Osteoblast (primary cell): ENCODE data around the gene E2F4. TPM values are rescaled to one million over a fixed set of nuclear protein-coding genes. Genes with fewer than 3 reads are reported as not detected.
A peak's percentile ranks its signal among the peaks of the same experiment; 100 is the strongest.

Experiments
- DNase-seq: peaks from one replicate; pipeline ENCODE4 v3.0.0; 2011; ENCODE audit warnings: low spot score, mixed read lengths; ENCODE audit not compliant: insufficient read length; ENCODE audit errors: missing footprints
- H2AFZ ChIP-seq: 2 replicates; pipeline ENCODE4 v1.6.0; 2011; ENCODE audit warnings: mild to moderate bottlenecking, low read length
- H3K27ac ChIP-seq: 2 replicates; pipeline ENCODE4 v1.5.1; 2011; ENCODE audit warnings: mild to moderate bottlenecking, low read depth, low read length, moderate library complexity
- H3K27me3 ChIP-seq: 2 replicates; pipeline ENCODE4 v1.6.0; 2012; ENCODE audit warnings: mild to moderate bottlenecking, control low read depth, inconsistent platforms, low read length, moderate library complexity; ENCODE audit not compliant: insufficient read depth
- H3K36me3 ChIP-seq: 2 replicates; pipeline ENCODE4 v1.5.1; 2011; ENCODE audit warnings: mild to moderate bottlenecking, low read length, control low read depth, moderate library complexity; ENCODE audit not compliant: insufficient read depth
- H3K4me1 ChIP-seq: 2 replicates; pipeline ENCODE4 v1.5.1; 2011; ENCODE audit warnings: mild to moderate bottlenecking, low read length, control low read depth, moderate library complexity; ENCODE audit not compliant: insufficient read depth
- H3K4me2 ChIP-seq: 2 replicates; pipeline ENCODE4 v1.6.0; 2011; ENCODE audit warnings: mild to moderate bottlenecking, low read length; ENCODE audit not compliant: insufficient read depth
- H3K4me3 ChIP-seq: fragments of 200-600 bp; sonication (generic); 3 replicates; pipeline ENCODE4 v1.5.1; 2012; ENCODE audit warnings: mild to moderate bottlenecking, low read length, inconsistent platforms; ENCODE audit not compliant: insufficient read depth
- H3K79me2 ChIP-seq: 2 replicates; pipeline ENCODE4 v1.6.0; 2012; ENCODE audit warnings: mild to moderate bottlenecking, low read length, control low read depth, inconsistent platforms; ENCODE audit not compliant: insufficient read depth
- H3K9me3 ChIP-seq: 2 replicates; pipeline ENCODE4 v1.5.1; 2011; ENCODE audit warnings: low read depth, low read length, control low read depth
- H4K20me1 ChIP-seq: 2 replicates; pipeline ENCODE4 v1.6.0; 2012; ENCODE audit warnings: mild to moderate bottlenecking, low read length, control low read depth; ENCODE audit not compliant: insufficient read depth
- CTCF ChIP-seq: IDR thresholded peaks from 2 replicates; pipeline ENCODE4 v1.5.1; 2011; ENCODE audit warnings: mild to moderate bottlenecking, low read depth, low read length, moderate library complexity; ENCODE audit errors: extremely low read depth
- total RNA-seq: library from RNA; depleted of rRNA; stranded (reverse); fragments of >200 nt; gene quantifications from 2 replicates; pipeline ENCODE4 v1.2.3, GENCODE V29; 2012

The E2F4 gene
- total RNA-seq, 1 donor: 56.5 TPM

GRCh38 chr16:67244387-67245185 is 52.6 kb downstream of the E2F4 start:
- H3K79me2 ChIP-seq: peaks cover 53% of the 10 kb centered on the region
- peaks cover 74% of the 10 kb centered on the region for H3K4me1 ChIP-seq
- H3K4me2 ChIP-seq: peak overlapping the region; percentile 84
- H3K27ac ChIP-seq: peak overlapping the region; percentile 61
- peak overlapping the region; percentile 94 for H3K4me3 ChIP-seq
- H4K20me1 ChIP-seq: peaks cover 1% of the 10 kb centered on the region
- H3K27me3 ChIP-seq: no peaks in the 10 kb centered on the region
- peaks cover 5% of the 10 kb centered on the region for H3K36me3 ChIP-seq
- DNase-seq: peak; percentile 97
- no peak overlapping the region for H2AFZ ChIP-seq
- TF ChIP-seq CTCF: no peak
- H3K9me3 ChIP-seq: no peaks in the 10 kb centered on the region

GRCh38 chr16:67245186-67245585 is 53.2 kb downstream of the E2F4 start:
- Histone ChIP-seq H3K9me3 (no peaks in the 10 kb centered on the region), H3K36me3 (no peaks in the 10 kb centered on the region), H3K27me3 (no peaks in the 10 kb centered on the region), H2AFZ (no peak overlapping the region), H3K4me1 (peaks cover 77% of the 10 kb centered on the region), H3K4me3 (peak overlapping the region; percentile 94), H3K27ac (peak overlapping the region; percentile 61), H3K79me2 (peaks cover 48% of the 10 kb centered on the region), H3K4me2 (peak overlapping the region; percentile 84), H4K20me1 (no peaks in the 10 kb centered on the region)
- peak; percentile 11 for DNase-seq
- TF ChIP-seq CTCF: no peak

GRCh38 chr16:67245674-67246080 is 53.7 kb downstream of the E2F4 start:
- no peaks in the 10 kb centered on the region for H3K36me3 ChIP-seq

More at GRCh38 chr16:67245674-67246080, 53.7 kb downstream of the E2F4 start:
- peak; percentile 87 for DNase-seq
- no peaks in the 10 kb centered on the region for H3K27me3 ChIP-seq
- peak overlapping the region; percentile 84 for H3K4me2 ChIP-seq
- H3K9me3 ChIP-seq: no peaks in the 10 kb centered on the region
- peak overlapping the region; percentile 61 for H3K27ac ChIP-seq
- no peaks in the 10 kb centered on the region for H4K20me1 ChIP-seq
- no peak for TF ChIP-seq CTCF
- peak overlapping the region; percentile 94 for H3K4me3 ChIP-seq
- peaks cover 76% of the 10 kb centered on the region for H3K4me1 ChIP-seq
- H3K79me2 ChIP-seq: peaks cover 45% of the 10 kb centered on the region
- peak overlapping the region; percentile 50 for H2AFZ ChIP-seq
